Purkinje cell (primary cell): ENCODE measurements around the gene CCNYL1. TPM values are rescaled to one million over a fixed set of nuclear protein-coding genes. Genes with fewer than 3 reads are reported as not detected.

Experiments used
- polyA plus RNA-seq: library from polyadenylated mRNA; unstranded; fragments of >200 nt; fragmentation: Nextera tagmentation; gene quantifications from 2 replicates; pipeline ENCODE4 v1.2.1, GENCODE V29; 2014

Gene CCNYL1
- 1.5 and 5.3 TPM in 2 replicates for polyA plus RNA-seq

DNA sequence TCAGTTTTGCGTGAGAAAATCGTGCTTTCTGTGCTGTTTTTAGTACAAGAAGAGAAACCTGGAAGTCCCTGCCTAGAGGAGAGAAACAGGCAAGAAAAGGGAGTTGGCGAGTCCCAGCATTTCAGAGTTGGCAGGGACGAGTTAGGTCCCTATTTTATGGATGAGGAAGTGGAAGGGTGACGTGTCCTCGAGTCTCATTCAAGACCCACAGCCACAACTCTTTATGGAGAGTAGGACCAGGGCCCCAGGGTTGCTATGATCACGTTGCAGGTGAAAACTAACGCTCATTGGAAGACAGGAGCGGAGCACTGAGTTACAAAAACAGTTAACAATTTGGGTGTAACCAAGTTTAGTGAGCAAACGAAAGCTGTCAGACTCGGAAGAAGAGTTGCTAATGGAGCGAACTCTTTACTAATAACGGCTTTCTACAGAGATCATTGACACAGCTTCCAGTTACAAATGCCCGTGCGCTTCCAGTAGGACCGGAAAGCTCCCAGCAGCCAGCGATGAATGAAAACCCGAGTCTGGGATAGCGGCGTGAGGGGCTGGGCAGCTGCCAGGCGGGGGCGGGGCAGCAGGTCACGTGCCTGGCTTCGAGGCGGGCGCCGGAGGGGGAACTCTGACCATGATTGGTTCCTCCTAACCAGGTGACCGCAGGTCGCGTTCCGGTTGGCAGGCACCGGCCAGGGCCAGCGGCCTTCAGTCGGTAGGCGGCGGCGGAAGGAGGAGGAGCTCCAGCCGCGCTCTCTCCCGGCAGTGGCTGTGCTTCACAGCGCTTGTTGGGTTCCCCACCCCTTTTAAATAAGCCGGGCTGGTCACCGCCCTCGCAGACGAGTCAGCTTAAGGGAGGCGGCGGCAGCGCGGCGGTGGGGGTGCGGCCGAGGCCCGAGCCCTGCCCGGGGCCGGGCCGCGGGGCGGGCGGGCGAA, at the start of gene CCNYL1:
Gene CCNYL1 (plus strand): TSS at position 827 of the 927 bp plus-strand sequence. CDS start 257 bp downstream, outside the sequence.

Other genes with a start within 250 kb of the CCNYL1 start
- 22.7 and 30.7 TPM in 2 replicates for gene CREB1, start 181.7 kb upstream of the CCNYL1 start, polyA plus RNA-seq
- 73.9 and 79.7 TPM in 2 replicates for gene METTL21A, start 86.2 kb upstream of the CCNYL1 start, polyA plus RNA-seq
- gene FZD5, start 58.3 kb downstream of the CCNYL1 start, polyA plus RNA-seq, result 0.04 TPM in 1 of 2 replicates, not detected in the other